HG02840 (cell line): ENCODE results near the gene CA9.
"Not testable (repeated sequence)": the region's sequence is repeated elsewhere in the genome, so short reads cannot be mapped to it uniquely, and the experiment has no call there.

Experiments used
- ATAC-seq: cut with Tn5 transposase; IDR thresholded peaks from one replicate; pipeline ENCODE4 v1.9.1; 2021; ENCODE audit warnings: mild to moderate bottlenecking, moderate library complexity, moderate number of reproducible peaks; ENCODE audit not compliant: unreplicated experiment, low FRiP score

CA9 gene

DNA sequence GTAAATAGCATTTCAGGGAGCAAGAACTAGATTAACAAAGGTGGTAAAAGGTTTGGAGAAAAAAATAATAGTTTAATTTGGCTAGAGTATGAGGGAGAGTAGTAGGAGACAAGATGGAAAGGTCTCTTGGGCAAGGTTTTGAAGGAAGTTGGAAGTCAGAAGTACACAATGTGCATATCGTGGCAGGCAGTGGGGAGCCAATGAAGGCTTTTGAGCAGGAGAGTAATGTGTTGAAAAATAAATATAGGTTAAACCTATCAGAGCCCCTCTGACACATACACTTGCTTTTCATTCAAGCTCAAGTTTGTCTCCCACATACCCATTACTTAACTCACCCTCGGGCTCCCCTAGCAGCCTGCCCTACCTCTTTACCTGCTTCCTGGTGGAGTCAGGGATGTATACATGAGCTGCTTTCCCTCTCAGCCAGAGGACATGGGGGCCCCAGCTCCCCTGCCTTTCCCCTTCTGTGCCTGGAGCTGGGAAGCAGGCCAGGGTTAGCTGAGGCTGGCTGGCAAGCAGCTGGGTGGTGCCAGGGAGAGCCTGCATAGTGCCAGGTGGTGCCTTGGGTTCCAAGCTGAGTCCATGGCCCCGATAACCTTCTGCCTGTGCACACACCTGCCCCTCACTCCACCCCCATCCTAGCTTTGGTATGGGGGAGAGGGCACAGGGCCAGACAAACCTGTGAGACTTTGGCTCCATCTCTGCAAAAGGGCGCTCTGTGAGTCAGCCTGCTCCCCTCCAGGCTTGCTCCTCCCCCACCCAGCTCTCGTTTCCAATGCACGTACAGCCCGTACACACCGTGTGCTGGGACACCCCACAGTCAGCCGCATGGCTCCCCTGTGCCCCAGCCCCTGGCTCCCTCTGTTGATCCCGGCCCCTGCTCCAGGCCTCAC, at the start of gene CA9:
Gene CA9, plus strand, starts transcription at position 797 of the 893 bp plus-strand sequence. Its CDS starts 32 bp downstream, at position 829.
- ATAC-seq: no peak

DNA sequence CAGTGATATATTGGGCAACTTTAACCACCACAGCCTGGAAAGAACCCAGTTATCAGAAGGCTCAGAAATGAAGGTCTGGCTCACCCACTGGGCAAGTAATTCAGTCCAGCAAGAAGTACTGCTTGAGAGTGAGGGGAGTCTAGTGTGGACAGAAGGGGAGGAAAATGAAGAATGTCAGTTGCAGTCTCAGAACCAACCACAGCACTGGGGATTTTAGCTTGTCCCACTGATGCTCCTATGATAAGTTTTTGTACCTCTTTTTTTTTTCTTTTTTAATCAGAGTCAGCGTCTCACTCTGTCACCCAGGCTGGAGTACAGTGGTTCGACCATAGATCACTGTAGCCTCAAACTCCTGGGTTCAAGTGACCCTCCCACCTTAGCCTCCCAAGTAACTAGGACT, 46.2 kb upstream of the CA9 start:
- ATAC-seq: no peak

DNA sequence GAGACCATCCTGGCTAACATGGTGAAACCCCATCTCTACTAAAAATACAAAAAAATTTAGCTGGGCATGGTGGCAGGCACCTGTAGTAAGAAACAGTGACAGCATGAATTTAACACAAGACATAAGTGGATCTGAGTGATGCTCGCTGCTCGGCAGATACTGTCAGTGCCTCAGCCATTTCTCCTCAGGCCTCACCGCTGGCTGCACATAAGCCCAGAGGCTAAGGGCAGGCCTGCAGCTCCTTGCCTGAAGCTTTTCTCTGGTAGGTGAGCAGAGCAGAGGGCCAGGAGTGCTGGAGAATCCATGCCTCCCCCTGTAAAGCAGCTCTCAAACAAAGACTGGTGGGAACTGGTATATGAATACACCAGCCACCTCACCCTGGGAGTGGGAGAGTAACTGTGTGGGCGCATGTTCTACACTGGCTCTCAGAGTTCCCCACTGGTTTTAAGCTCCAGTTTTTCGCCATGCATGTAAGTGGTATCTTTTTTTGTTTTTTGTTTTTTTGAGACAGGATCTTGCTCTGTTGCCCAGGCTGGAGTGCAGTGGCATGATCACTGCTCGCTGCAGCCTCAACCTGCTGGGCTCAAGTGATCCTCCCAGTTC, 45.2 kb upstream of the CA9 start:
- no peak for ATAC-seq

DNA sequence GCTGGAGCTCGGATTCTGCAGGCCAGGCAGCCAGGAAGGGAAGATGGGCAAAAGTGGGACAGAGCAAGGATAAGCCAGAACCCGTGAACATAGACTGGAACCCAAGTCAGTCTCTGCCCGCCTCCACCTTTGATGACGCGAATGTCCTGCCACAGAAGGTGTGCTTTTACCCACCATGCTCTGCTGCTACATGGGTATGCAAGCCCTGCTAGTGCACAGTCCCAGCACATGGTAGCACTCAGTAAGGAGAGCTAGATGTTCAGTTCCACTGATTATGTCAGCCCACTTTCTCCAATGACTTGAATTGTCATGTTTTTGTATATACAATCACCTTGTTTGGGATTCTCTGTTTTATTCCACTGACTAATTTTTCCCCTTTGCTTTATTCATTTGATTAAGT, 44.1 kb upstream of the CA9 start:
- ATAC-seq: no peak

DNA sequence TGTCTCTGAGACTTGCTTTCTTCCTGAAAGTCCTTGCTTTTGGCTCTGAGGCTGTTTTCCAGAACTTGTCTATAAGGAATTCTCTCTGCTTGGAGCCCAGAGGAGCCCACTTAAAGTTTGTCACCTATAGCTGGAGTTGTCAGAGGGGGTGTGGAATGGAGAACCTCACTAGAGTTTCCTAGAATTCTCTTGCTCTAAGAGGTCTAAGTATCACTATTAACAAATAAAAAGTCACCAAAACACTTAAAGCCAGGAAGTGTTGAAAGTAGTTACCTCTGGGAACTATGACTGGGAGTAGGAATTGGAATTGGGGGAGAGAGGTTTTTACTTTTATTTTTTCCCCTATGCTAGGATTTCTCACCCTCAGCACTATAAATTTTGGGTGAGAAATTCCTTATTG, 38.0 kb upstream of the CA9 start:
- ATAC-seq: no peak

DNA sequence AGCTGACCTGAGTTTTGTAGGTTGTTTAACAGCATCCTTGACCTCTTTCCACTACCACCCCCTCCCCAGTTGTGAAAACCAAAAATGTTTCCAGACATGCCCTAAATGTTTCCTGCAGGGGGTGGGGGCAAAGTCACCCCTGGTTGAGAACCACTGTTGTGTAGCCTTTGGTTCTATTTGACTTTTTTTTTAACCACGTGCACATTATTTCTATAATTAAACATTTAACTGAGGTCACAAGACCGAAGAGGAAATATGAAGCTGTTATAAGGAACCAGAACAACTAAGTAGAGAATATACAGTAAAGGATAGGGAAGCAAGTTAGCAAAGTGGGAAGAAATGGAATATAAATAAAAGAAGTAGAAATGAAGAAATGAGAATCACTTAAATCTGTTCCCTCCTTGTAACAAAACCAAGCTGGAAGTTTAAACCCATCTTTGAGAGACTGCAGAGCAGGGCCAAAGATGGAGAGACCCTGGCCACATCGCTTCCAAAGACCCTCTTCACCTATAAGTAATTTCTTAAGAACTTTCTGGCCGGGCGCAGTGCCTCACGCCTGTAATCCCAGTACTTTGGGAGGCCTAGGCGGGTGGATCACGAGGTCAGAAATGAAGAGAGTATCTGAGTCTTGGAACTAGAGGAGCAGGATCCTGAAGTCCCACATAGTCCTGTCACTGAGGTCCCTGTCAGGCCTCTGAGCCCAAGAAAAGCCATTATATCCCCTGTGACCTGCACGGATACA, 37.4 kb upstream of the CA9 start:
- no peak for ATAC-seq

DNA sequence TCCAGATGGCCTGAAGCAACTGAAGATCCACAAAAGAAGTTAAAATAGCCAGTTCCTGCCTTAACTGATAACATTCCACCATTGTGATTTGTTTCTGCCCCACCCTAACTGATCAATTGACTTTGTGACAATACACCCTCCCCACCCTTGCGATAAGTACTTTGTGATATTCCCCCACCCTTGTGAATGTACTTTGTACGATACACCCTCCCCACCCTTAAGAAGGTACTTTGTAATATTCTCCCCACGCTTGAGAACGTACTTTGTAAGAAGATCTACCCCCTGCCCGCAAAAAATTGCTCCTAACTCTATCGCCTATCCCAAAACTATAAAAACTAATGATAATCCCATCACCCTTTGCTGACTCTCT, 36.9 kb upstream of the CA9 start:
- not testable (repeated sequence) for ATAC-seq

DNA sequence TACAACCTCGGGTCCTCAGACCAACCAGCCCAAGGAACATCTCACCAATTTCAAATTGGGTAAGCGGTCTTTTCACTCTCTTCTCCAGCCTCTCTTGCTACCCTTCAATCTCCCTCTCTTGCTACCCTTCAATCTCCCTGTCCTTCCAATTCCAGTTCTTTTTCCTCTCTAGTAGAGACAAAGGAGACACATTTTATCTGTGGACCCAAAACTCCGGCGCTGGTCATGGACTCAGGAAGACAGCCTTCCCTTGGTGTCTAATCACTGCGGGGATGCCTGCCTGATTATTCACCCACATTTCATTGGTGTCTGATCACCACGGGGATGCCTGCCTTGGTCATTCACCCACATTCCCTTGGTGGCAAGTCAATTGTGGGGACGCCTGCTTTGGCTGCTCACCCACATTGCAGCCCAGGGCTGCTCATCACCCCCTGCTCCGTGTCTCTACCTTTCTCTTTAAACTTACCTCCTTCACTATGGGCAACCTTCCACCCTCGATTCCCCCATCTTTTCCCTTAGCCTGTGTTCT, 36.2 kb upstream of the CA9 start:
- not testable (repeated sequence) for ATAC-seq

DNA sequence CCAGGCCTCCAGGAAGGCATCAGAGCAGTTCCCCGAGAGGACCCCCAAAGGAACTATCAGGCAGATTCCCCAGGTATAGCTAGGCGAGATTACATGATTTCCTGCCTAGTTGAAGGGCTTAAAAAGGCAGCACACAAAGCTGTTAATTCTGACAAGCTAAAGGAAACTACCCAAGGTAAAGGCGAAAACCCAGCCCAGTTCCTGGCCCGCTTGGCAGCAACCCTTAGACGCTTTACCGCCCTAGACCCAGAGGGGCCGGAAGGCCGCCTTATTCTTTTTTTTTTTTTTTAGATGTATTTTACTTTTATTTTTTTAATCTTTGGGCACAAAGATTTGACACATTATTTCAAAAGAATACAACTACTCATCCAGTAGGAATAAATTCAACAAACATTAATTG, 35.0 kb upstream of the CA9 start:
- ATAC-seq: not testable (repeated sequence)

DNA sequence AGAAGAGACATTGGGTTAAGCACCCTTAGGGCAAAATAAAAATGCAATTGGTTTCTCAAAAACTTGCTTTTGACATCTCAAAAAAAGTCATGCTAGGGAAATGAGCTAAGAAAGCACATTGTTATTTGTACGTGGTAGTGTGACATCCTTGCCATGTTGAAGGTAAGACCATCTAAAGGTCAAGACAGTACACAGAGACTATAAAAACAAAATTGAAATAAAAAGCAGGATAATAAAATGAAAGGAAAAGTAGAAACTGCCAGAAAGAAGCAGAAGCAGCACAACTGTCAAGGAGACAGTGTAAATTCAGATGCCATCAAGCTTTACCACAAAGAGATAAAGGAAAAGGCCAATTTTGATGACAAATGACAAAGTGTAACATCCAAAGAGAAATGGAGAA, 34.5 kb upstream of the CA9 start:
- not testable (repeated sequence) for ATAC-seq

DNA sequence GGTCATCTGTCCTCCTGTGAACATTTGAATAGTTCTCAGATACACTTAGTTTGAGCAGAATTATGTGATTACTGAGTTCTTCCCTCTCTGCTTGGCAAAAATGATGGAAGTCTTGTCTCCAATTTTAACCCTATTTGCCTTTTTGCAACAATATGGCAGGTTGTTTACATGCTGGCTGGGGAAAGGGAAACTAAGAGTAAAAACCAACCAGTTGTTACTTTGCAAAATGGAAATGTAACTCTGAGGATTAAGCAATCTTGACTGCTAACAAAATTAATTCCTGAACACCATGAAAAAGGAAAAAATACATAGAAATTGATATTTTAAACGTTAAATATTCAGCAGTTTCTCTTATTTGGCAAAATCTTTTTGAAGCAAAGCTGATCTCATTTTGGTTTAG, 34.1 kb upstream of the CA9 start:
- no peak for ATAC-seq

DNA sequence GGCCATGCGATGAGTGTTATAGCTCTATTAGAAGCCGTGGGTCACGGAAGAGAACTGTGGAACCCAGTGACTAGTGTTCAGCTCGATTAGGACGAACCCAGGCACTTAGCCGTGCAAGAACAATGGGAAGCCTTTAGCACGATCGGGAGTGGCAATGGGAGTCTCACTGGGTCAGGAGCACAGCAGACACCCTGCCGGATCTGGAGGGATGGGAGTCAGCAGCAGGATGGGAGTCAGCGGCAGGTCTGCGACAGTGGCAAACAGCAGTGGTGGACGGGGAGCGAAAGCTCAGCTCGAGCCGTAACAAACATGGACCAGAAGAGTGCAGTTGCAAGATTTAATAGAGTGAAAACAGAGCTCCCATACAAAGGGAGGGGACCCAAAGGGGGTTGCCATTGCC, 33.3 kb upstream of the CA9 start:
- not testable (repeated sequence) for ATAC-seq

DNA sequence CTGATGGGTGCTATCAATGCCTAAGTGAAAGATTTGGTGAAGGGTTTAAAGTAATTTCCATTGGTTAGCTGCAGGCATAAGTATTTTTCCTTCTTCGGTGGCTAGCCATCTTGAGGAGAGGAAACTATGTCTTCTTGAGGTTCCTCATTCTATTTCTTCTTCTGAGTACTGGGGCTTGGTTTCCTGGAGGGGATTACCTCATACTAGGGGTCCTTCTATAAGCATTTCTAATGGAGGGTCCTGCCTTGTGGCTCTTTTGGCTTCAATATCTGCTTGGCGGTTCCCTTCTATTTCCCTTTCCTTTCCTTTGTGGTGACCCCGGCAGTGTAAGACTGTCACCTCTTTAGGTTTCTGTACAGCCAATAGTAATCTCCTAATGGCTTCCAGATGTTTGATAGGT, 32.2 kb upstream of the CA9 start:
- ATAC-seq: not testable (repeated sequence)

DNA sequence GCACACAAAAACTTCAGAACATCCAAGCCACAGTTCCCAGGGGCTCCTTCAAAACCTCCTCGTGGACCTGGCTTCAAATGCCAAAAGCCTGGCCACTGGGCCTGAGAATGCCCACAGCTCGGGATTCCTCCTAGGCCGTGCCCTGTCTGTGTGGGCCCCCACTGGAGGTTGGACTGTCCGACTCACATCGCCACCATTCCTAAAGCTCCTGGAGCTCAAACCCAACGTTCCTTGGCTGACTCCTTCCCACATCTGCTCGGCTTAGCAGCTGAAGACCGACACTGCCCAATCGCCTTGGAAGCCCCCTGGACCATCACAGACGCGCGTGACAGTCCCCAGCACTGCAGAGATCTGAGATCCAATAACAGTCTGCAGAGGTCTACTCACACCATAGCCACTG, 30.7 kb upstream of the CA9 start:
- no peak for ATAC-seq

DNA sequence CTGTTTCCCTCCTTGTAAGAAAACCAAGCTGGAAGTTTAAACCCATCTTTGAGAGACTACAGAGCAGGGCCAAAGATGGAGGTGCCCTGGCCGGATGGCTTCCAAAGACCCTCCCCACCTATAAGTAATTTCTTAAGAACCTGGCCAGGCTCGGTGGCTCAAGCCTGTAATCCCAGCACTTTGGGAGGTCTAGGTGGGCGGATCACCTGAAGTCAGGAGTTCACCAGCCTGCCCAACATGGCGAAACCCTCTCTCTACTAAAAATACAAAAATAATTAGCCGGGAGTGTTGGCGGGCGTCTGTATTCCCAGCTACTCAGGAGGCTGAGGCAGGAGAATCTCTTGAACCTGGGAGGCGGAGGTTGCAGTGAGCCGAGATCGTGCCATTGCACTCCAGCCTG, 28.0 kb upstream of the CA9 start:
- ATAC-seq: not testable (repeated sequence)

DNA sequence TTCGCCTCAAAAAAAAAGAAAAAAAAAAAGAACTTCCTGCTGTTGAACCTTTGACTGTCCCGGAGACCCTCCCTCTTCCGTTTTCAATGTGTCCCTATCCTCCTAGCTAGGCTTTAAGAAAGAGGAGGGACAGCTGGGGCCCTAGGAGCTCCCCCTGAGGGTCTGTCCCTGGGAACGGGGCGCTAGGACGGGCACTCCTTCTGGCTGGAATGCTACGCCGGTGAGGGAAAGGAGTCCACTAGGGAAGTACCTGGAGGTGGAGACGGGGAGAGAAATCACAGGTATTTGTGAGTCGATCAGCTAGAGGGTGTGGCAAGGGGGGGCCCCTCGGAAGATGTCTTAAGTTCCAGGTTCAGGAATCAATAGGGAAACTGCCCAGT, 27.6 kb upstream of the CA9 start:
- ATAC-seq: no peak

DNA sequence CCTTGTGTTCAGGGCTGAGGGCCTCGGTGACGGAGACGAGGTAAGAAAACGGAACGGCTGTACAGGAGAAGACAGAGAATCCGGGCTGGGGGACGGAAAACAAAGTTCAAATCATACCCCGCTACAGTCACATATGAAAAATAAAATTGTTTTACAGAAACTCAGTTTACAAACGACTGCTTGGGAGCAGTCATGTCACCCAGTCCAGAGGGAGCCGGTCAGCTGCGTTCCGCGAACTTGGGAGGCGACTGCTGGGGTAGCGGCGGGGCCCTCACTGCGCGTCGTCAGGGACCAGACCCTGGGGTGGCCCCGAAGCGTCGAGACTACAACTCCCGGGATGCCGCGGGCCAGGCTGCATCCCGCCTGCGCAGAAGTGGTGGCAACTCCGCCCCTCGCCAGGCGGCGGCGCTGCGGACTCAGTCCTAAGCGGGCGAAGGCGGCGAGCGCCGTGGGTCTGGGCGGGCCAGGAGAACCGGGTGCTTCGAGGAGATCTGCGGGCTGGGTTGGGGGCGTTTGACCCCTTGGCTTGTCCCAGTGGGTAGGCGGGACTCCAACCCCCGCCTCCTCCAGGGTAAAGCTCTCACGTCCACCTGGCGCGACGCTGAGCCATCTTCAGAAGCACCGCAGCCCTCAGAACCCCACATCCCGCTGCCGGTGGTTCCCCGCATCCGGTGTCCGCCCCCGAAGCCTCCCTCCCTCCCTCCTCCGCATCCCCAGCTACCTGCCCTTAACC, 27.0 kb upstream of the CA9 start:
- ATAC-seq: peak; percentile 72

DNA sequence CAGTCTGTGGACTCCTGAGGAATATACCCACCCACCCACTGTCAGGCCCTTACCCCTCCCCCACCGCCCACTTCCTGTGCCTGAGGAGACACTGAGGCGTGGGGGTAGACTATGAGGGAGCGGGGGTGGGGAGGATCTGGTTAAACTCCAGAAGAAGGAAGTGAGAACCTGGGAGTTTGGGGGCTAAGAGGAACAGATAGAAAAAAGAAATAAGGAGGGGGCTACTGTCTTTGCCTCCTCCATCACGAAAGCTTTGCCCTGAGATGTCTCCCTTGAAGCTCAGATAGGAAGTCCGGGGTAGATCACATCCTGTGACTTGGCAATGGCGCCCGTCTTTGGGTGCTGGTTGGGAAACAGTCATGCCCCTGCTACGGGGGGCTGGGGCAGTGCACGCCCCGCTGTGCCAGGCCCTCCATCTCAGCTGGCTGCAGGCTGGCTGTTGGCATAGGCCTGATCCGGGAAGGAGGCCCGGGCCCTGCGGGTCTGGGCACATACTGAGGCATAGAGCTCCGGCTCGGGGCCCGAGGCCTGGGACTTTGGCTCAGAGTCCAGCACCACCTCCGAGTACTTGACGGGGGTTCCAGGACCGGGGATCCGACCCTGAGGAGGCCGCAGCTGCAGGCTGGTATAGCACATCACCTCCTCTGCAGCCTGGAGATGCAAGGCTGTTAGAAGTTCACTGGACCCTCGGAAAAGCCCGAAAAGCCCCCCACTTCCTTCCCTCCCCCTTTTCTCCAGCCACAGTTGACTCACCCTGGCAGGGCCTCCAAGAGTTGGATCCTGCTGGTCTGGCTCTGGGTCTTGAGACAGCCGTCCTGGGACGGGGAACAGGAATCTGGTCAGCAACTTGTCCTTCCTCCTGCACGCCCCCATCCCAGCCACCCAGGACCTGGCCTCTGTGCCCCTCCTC, 24.0 kb upstream of the CA9 start:
- ATAC-seq: no peak

DNA sequence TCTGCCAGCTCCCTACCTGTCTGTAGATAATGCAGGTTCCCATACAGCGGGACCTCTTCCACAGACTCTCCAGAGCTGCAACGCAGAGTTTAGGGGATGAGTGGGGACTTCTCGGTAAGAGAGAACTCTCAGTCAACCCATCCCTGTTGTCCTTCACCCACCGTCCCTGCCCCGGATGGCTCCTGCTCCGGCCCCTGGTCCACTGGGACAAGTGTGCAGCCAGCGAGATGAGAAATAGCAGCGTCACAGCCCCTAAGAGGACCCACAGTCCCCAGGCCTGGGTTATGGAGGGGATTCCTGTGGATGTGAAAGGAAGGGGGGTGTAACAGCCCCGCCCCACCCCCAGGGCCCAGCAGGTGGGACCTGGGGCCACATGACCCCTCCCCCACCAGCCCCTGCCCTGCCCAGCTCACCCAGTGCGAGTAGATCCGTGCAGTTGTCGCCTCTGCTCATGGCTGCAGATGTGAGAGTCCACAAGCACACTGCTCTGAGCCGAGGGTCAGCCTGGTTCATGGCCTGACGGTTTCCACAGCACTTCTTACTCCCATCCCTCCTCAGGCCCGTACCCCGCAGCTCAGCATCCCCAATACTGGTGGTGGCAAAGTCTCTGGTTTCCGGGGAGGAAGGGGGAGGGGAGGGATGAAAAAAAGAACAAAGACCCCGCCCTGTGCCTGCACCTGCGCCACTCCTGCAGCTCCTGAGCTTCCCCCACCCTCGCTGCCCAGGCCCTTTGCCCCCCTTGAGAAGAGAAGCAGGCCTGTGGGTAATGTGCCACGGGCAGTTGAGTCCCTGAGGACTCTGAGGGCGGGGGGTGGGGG, 23.2 kb upstream of the CA9 start, which contains the start of gene SIT1:
Gene SIT1, minus strand, starts transcription at position 591 of the 818 bp plus-strand sequence. Its CDS starts 78 bp downstream, at position 513.
- ATAC-seq: no peak
